DMS 273 (cell line): ENCODE data around the gene PCDH9.
"Not testable (repeated sequence)": the region's sequence is repeated elsewhere in the genome, so short reads cannot be mapped to it uniquely, and the experiment has no call there.

Experiments used
- DNase-seq: peaks from one replicate; lab custom pipeline; 2025; ENCODE audit not compliant: unreplicated experiment; lab: John Stamatoyannopoulos, UW

Gene PCDH9

DNA sequence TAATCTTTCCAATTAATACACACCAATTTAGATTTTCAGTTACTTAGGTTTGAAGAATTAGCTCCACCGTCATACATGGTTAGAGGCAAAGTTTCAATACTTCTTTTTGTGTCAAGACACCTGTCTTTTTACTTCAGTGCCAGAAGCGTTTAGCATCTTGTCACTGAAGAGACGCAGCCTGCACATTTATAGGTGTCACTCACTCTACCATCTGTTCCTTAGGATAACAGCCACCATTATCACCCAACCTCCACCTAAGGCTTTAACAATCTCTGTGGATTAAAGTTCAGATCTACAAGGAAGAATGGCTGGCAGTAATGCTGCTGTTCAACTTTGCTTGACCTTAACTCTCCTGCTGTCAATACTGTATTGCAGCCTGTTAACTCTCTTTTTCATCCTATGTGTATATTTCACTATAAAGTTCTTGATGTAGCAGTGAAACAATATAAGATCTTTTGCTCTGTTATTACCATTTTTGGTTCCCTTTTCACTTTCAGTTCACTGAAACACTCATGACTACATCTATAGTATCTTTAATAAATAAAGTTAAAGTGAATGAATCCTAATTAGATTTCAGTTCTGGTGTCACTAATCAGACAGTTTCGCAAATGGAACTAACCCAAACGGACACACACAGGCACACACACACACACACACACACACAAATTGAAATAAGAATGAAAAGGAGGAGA, 435.6 kb downstream of the PCDH9 start:
- peak; percentile 51 for DNase-seq

DNA sequence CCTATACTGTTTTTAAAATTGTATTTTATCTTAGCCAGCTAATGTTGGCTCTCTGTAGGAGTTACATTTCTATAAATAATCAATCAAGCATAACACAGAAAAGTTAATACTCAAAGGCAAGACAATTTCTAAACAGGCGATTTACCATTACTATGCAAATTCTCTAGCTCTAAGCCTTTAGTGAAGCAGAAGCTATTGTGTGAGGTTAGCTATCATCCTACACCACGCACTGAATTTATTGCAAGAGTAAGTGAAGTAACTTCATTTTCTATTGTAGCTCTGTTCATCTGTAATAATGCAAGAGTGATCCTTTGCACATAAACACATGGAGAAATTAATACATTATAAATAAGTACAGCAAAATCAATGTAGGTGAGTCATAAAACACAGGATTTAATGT, 439.3 kb downstream of the PCDH9 start:
- no peak for DNase-seq

DNA sequence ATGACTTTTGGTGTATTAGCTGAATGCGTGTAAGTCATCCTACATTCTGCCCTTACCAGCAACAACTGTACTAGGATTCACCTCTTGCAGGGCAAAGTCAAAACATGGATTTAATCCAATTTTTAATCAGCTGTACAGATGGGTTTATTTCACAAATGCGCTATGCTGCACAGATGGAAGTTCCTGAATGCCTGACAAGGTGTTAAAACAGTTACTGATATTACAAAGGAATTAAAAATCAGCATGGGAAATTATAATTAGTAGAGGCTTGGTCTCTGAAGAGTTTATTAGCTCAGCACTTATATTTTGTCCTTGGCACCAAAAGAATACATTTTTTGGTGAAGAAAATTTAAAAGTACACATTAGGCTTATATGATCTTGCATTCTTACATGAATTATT, 448.9 kb downstream of the PCDH9 start:
- DNase-seq, result peak; percentile 72

DNA sequence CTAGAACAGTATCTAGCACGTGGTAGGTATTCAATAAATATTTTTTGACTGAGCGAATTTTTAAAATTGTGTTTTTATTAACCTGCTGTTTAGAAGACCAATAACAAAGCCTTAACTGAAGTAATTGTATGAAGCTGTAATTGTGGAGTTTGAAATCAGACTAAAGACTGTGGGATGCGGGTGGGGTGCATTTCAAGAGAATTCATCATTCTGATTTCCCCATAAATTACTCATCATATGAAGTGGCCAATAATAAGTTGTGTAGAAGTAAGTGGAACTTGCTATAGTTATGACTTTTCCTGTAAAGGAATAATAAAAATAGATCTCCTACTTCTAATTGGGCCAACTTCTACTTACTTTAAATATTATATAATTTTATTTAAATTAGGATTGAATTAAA, 449.3 kb downstream of the PCDH9 start:
- DNase-seq, result no peak

DNA sequence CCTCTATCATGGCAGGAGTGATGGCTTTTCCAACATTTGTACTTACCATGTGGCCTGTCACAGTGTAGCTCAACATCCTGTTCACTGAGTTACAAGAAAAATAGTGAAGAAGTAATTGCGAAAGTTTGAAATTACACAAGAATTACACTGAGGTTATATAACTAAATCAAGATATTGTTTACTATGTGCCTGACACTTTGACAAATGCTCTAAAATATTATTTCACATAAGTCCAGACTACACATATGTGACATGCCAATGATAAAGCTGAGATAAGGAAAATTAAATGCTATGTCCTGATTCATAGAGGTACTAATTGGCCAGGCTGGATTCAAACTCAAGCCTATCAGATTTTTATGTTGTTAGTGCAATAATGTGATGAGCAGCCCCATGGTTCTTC, 451.7 kb downstream of the PCDH9 start:
- DNase-seq, result no peak

DNA sequence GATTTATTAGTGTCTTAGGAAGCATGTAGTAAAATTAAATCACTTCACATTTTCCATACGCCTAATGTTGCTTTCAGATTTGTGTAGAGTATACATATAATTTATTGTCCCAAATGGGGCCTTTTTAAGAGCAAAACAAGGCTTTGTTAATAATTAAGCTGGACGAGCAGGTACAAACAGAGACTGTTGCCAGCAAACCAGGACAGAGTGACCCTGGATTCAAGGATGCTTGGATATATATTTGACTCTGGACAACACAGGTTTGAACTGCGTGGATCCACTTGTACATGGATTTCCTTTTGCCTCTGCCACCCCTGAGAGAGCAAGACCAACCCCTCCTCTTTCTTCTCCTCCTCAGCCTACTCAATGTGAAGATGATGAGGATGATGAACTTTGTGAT, 454.9 kb downstream of the PCDH9 start:
- DNase-seq, result no peak

DNA sequence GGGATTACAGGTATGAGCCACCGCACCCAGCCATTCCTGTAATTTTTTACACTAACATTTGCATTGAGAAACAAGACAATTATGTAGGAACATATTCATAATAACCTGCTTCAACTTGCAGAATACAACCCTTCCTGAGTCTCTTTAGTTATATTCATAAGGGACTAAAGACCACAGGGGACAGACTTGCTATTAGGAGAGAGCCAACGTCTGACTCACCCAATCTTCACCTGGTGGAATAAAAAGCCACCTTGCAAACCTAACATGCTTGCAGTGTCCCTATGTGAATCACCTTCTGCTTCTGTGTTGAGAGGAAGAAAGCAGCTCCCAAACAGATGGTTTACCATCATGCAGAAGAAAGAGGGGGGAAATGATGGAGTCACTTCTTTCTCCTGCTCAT, 456.1 kb downstream of the PCDH9 start:
- no peak for DNase-seq

DNA sequence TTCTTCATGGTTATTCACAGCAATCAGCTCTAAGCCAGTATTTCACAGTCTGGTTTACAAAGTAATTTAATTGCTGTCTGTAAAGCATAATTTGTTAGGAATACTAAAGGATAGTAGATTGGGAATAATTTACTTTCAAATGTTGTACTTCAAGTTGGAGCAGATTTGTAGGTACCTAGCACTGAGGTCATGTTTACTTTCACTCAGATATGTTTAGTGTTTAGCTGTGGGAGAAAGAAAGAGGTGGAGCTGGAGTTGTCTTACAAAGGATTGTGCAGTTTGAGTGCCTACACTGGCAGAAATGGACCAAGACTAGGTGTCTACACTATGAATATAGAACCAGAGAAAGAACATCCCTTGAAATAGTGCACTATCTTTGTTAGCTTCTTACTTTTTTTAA, 464.6 kb downstream of the PCDH9 start:
- DNase-seq, result no peak

DNA sequence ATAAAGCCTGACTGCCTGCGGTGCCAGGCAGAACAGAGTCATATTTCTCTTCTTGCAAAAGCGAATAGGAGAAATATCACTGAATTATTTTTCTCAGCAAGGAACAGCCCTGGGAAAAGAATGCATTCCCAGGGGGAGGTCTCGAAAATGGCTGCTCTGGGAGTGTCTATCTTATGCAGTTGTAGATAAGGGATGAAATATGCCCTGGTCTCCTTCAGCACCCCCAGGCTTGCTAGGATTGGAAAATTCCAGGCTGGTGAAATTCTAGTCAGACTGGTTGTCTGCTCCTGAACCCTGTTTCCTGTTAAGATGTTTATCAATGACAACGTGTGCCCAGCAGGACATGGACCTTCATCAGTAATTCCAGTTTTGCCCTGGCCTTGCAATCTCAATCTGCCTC, 469.5 kb downstream of the PCDH9 start:
- not testable (repeated sequence) for DNase-seq

DNA sequence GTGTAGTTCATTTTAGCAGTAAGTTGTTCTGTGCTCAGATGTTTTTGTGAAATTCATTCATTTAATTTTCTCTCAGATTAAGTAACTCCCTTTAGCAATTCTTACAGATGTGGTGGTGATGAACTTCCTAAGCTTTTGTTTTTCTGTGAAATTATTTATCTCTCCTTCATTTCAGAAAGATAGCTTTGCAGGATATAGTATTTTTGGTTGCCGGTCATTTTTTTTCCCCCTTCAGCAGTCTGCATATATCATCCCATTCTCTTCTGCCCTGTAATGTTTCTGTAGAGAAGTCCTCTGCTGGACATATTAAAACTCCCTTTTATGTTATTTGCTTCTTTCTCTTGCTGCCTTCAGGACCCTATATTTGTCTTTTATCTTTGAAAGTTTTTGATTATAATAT, 470.2 kb downstream of the PCDH9 start:
- DNase-seq, result no peak

DNA sequence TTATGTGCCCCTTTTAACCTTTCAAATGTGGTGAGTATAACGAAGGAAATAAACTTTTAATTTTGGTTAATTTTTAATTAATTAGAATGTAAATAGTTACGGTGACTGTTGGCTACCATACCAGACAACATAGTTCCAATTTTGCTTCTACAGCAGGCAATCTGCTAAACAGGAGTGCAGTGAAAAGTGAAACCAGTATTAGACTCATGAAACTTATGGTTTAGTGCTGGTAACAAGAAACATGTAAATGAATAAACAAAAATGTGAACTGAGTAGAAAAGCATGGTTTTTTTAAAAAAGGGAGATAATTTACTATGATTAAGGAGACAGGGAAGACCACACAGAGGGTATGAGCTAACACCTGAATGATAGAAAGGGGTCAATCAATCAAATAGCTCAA, 478.4 kb downstream of the PCDH9 start:
- DNase-seq, result no peak

DNA sequence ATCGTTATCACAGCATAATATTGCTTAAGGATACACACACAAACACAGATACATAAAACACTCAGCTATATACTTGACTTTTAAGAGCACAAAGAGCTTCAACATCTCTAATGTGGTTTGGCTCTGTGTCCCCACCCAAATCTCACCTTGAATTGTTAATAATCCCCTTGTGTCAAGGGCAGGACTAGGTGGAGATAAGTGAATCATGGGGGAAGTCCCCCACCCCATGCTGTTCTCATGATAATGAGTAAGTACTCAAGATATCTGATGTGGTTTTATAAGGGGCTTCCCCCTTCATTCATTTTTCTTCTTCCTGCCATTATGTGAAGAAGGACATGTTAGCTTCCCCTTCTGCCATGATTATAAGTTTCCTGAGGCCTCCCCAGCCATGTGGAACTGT, 481.4 kb downstream of the PCDH9 start:
- DNase-seq, result no peak

DNA sequence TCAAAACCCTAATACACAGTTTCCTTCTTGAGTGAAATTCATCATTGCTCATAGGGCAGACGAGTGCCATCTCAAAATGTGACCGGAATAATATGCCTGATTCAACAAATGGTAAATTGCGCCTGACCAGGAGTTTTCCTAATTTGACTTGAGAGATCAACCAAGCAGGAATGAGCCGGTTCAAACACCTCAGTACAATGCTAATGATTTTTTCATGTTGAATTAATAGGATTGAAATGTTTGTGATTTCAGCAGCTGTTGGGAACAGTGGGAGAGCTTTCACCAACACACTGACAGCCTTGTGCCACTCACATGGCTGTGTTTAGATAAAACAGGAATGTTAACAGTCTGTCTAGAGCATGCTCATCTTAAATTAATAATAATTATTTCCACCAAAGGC, 484.8 kb downstream of the PCDH9 start:
- peak; percentile 7 for DNase-seq

DNA sequence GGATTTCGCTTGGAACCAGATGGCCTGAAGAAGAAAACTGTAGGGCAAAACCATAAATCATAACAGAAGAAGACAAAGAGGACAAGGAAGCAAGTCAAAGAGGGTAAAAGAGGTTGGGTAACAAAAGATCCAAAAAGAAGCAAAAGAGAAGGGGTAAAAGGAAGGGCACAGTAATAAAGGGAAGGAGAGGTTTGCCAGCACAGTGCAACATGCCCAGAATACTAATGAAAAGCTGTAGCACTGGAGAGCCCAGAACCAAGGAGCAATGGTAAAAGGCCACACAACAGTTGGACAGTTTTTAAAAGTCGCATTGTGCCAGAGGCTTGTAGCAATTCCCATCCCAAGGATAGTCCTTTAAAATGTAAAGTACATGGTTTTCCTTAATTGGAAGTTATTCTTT, 506.6 kb downstream of the PCDH9 start:
- DNase-seq, result no peak

DNA sequence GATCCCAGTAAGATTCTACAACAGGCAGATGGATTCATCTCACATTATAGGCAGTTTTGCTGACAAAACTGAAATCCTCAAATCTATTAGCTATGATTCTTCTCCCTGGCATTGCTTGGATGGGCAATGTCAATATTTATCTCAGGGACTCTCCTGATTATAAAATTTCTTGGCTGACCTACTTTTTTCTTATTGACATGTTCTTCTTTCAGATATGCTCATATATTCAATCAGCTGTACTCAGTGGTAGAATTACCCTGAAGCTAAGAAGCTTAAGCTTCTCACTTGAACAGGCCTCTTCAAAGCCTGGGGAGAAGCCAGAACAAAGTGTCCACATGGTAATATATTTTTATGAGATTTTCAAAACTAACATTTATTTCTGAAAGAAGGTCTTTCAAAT, 513.6 kb downstream of the PCDH9 start:
- no peak for DNase-seq

DNA sequence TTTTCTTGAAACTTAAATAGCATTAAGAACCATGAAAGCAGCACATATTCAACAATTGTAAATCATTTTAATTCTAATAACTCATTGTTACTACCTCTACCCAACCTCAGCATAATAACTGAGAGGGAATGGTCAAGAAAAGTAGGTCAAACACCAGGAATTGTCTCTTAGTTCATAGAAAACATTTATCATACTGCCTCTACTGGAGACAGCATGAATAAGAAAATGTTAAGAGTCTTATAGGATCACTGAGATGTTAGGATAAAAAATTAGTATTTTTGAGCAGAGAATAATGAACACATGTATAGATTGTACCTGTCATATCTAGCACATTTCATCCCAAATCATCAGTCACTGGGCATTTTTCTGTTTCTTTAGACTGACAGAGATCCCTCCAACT, 515.3 kb downstream of the PCDH9 start:
- no peak for DNase-seq

DNA sequence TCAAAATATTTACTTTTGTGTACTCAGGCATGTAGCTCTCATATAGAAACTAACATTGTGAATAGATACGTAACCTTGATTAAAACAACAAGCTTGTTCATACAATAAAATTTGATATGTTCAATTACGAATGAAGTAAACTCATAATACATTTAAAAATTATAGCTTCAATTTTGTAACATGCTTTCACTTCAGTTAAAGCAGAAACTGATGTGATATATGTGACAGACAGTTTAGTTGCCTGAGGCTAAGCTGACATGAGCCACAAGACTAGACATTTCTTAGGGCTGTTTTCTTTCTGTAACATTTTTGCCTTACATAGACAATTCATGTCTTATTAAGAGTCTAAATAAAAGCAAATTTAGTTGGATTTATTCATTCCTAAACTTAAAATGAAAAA, 526.0 kb downstream of the PCDH9 start:
- no peak for DNase-seq

DNA sequence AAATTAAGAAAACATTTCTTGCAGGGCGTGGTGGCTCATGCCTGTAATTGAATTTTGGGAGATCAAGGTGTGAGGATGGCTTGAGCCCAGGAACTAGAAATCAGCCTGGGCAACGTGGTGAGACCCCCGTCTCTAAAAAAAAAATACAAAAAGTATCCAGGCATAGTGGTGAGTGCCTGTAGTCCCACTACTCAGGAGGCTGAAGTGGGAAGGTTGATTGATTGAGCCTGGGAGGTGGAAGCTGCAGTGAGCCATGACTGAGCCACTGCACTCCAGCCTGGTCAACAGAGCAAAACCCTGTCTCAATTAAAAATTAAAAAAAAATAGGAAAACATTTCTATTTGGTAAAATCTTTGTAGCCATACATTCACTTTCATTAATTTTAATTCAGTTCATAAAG, 526.5 kb downstream of the PCDH9 start:
- no peak for DNase-seq

DNA sequence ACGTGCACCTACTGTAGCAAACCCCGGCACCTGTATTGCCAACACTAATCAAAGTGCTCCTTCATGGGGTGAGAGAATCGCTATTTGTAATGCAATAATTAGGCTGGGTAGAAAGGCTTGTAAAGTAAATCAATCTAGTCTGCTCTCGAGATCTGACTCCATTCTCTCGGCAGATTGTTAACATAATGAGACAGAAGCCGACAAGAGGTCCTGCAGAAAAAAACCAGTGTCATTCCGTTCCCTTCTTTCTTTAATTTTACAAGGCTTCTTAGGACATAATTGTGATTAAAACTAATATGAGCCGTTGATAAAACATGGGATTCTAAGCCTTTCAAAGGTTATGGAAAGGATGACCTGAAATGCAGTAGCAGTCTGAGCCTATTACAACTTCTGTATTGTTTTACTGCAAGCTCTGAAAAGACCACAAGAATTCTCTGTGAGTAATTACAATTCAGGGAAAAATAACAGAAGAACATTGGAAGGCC, 530.0 kb downstream of the PCDH9 start:
- DNase-seq, result no peak

DNA sequence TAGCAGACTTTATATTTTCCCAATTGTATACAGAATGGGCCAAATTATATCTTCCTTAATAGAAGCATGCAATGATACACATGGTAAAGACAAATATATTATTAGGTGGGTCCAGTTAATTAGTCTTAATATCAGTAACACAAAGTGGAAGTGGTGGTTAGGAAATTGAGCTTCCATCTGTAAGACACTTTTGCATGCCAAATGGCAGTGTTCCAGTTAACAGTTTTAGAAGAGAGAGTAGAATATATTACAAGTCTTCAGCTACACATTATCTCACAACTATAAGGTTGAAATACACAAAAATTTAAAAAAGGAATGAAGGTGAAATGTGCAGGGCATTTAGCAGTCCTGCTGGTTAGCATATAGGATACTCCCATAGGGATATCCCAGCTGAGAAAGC, 536.5 kb downstream of the PCDH9 start:
- DNase-seq, result peak; percentile 61

DNA sequence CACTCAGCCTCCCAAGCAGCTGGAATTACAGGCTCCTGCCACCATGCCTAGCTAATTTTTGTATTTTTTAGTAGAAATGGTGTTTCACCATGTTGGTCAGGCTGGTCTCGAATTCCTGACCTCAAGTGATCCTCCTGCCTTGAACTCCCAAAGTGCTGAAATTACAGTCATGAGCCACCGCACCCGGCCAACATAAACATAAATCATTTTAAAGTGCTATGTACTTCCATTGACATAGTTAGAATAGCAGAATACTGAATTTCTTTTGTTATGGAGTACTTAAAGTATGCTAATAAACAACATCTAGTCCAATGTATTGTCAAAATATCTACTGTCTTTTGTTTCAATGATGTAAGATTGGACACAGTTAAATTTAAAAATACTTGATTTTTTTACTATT, 539.0 kb downstream of the PCDH9 start:
- DNase-seq, result no peak

DNA sequence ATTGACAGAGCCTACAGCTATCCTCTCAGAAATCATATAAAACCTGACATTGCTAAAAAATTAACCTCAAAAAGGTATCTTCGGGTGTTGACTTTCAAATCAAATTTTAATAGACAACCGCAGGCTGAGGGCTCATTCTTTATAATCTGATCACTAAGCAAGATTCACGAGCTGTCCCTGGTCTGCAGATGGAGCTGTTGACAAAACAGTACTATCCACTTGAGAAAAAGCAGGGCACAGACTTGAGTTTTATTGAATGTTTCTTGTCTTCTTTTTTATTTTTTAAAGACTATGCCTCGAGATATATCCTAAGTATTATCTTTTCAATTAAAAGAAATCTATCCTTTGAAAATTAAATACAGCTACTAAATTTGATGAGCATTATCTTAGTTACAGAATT, 540.5 kb downstream of the PCDH9 start:
- peak; percentile 50 for DNase-seq

DNA sequence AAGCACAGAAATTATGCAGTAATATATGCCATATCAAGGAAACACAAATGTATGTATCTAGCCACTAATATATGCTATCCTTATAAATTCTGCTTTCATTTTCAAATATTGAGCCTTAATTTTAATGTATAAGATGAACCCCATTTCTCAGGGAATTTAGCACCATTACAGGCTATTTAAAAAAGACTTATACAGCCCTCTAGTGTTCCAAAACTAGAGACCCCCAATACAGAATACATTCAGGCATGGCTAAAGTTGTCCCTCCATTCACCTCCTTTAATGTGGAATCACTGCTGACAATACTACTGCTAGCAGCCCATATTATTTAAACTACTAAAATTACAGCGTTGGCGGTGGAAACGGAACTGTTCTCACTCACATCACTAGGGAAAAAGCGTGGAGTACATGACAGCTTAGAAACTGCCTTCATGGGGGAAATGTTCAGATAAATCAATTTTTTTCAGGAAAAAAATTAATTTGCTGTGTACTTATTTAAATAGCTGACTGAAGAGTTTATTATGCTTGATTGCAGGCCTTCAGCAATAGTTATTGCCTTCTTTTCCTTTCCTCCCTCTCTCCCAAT, 541.0 kb downstream of the PCDH9 start:
- peak; percentile 16 for DNase-seq
